HepG2 (cell line): ENCODE measurements around the gene SMIM20. TPM values are rescaled to one million over a fixed set of nuclear protein-coding genes. Genes with fewer than 3 reads are reported as not detected.

Experiments used
- ATAC-seq: fragments of 200-7000 bp; cut with Tn5 transposase; 3 replicates; pipeline ENCODE4 v1.9.1; 2020; ENCODE audit warnings: mild to moderate bottlenecking, moderate library complexity
- BruUV-seq: library from RNA; stranded (reverse); fragments of 400-500 nt; replicated peaks from 2 replicates; lab custom pipeline; 2021; lab: Mats Ljungman, UMichigan
- CTCF ChIA-PET: fragments of 300-600 bp; formaldehyde crosslinking; extraction: SDS; loops from one replicate; lab custom pipeline; 2021; ENCODE audit warnings: low total read pairs, inconsistent platforms, low intra/inter-chr PET ratio; lab: Yijun Ruan, JAX
- POLR2A ChIA-PET: fragments of 350-600 bp; sonication (Branson Sonifier 250); formaldehyde crosslinking; loops from one replicate; lab custom pipeline; 2020; ENCODE audit warnings: antibody characterized with exemption, inconsistent platforms; lab: Yijun Ruan, JAX
- DNase-seq: peaks from one replicate; pipeline ENCODE4 v3.0.0-alpha.2; 2015; ENCODE audit warnings: low spot score
- FAIRE-seq: peaks from 3 replicates; lab custom pipeline; 2011; peaks lifted over from hg19 to GRCh38; lab: Jason Lieb, UNC
- H2AFZ ChIP-seq: one replicate; pipeline ENCODE4 v1.6.1; 2011; ENCODE audit warnings: low read length, inconsistent platforms
- H3K27ac ChIP-seq: fragments of 300-600 bp; 3 replicates; pipeline ENCODE4 v1.8.0; 2011; ENCODE audit warnings: mixed run types, mild to moderate bottlenecking, mixed read lengths, low read length, inconsistent platforms; ENCODE audit not compliant: insufficient read depth; ENCODE audit errors: extremely low read length
- H3K27me3 ChIP-seq, 2 experiments: fragments of 200-600 bp in 1 of 2; 2 replicates in 1 of 2; 3 replicates in 1 of 2; pipeline versions ENCODE4 v1.6.0 to v1.8.0; 2011; ENCODE audit warnings: low read length in 2 of 2, mild to moderate bottlenecking in 2 of 2, moderate library complexity in 2 of 2, inconsistent platforms in 1 of 2; ENCODE audit not compliant: insufficient read depth in 2 of 2, control insufficient read depth in 1 of 2
- H3K36me3 ChIP-seq, 2 experiments: fragments of 200-600 bp in 1 of 2; replicated peaks in 1 of 2; 2 replicates in 1 of 2; 3 replicates in 1 of 2; pipeline versions ENCODE4 v1.5.1 to v1.8.0; 2011; ENCODE audit warnings: low read length in 2 of 2, inconsistent platforms in 1 of 2; ENCODE audit not compliant: insufficient read depth in 2 of 2, control insufficient read depth in 1 of 2
- H3K4me1 ChIP-seq: 2 replicates; pipeline ENCODE4 v1.5.1; 2012; ENCODE audit warnings: low read length, inconsistent platforms; ENCODE audit not compliant: insufficient read depth
- H3K4me2 ChIP-seq: 2 replicates; pipeline ENCODE4 v1.6.0; 2011; ENCODE audit warnings: low read depth, low read length, inconsistent platforms
- H3K4me3 ChIP-seq, 3 experiments: fragments of 200-600 bp in 1 of 3; sonication (generic), shearing (Covaris generic) in 1 of 3; replicated peaks in 1 of 3; 2 replicates each; pipeline ENCODE4 v1.5.1; 2011 to 2016; ENCODE audit warnings: low read length in 3 of 3, inconsistent platforms in 2 of 3, low read depth in 2 of 3, mild to moderate bottlenecking in 2 of 3, control low read depth in 1 of 3, mixed read lengths in 1 of 3; ENCODE audit not compliant: insufficient read depth in 1 of 3
- H3K79me2 ChIP-seq: one replicate; pipeline ENCODE4 v1.6.1; 2011; ENCODE audit warnings: low read length, inconsistent platforms; ENCODE audit not compliant: insufficient read depth
- H3K9ac ChIP-seq: 2 replicates; pipeline ENCODE4 v1.6.0; 2011; ENCODE audit warnings: mild to moderate bottlenecking, low read depth, low read length, inconsistent platforms; ENCODE audit not compliant: insufficient read depth
- H3K9me3 ChIP-seq: 2 replicates; pipeline ENCODE4 v1.5.1; 2012; ENCODE audit warnings: mild to moderate bottlenecking, low read length
- H4K20me1 ChIP-seq: 2 replicates; pipeline ENCODE4 v1.6.0; 2011; ENCODE audit warnings: inconsistent platforms, mild to moderate bottlenecking, low read length, moderate library complexity; ENCODE audit not compliant: insufficient read depth
- CSRNP2 ChIP-seq: sonication (generic); formaldehyde crosslinking; conservative IDR thresholded peaks from 2 replicates; pipeline ENCODE4 v1.8.0; 2022; ENCODE audit warnings: low read depth, missing genetic modification reagents
- ETV5 ChIP-seq: IDR thresholded peaks from 2 replicates; pipeline ENCODE4 v1.6.1; 2018; ENCODE audit warnings: missing biosample characterization, missing genetic modification reagents, inconsistent platforms, borderline replicate concordance
- FOSL2 ChIP-seq: sonication (generic); formaldehyde crosslinking; IDR thresholded peaks from 2 replicates; pipeline ENCODE4 v1.4.0; 2020; ENCODE audit warnings: missing genetic modification reagents
- GTF3A ChIP-seq: sonication (generic); formaldehyde crosslinking; conservative IDR thresholded peaks from 2 replicates; pipeline ENCODE4 v1.4.0; 2020; ENCODE audit warnings: mild to moderate bottlenecking, missing genetic modification reagents
- IKZF1 ChIP-seq: fragments of 450-650 bp; IDR thresholded peaks from 2 replicates; pipeline ENCODE4 v1.7.1; 2016
- KMT2A ChIP-seq: sonication (generic); formaldehyde crosslinking; IDR thresholded peaks from 2 replicates; pipeline ENCODE4 v1.4.0; 2020; ENCODE audit warnings: missing genetic modification reagents
- MXD4 ChIP-seq: IDR thresholded peaks from 2 replicates; pipeline ENCODE4 v1.6.1; 2016; ENCODE audit warnings: mild to moderate bottlenecking, missing biosample characterization, missing genetic modification reagents
- MZF1 ChIP-seq: sonication (generic); formaldehyde crosslinking; IDR thresholded peaks from 2 replicates; pipeline ENCODE4 v1.8.1; 2023; ENCODE audit warnings: mild to moderate bottlenecking, missing genetic modification reagents, borderline replicate concordance
- NCOA1 ChIP-seq: sonication (generic); formaldehyde crosslinking; IDR thresholded peaks from 2 replicates; pipeline ENCODE4 v1.9.0; 2021; ENCODE audit warnings: missing genetic modification reagents
- NFATC3 ChIP-seq: sonication (generic); formaldehyde crosslinking; IDR thresholded peaks from 2 replicates; pipeline ENCODE4 v1.5.1; 2020; ENCODE audit warnings: mild to moderate bottlenecking, missing genetic modification reagents
- NR2F1 ChIP-seq, 2 experiments: fragments of 450-650 bp in 1 of 2; formaldehyde crosslinking in 1 of 2; IDR thresholded peaks; 2 replicates each; pipeline versions ENCODE4 v1.5.0 to v1.6.1; 2016 to 2020; ENCODE audit warnings: mild to moderate bottlenecking in 1 of 2, missing compliant biosample characterization in 1 of 2, missing genetic modification reagents in 1 of 2, moderate library complexity in 1 of 2
- SIN3A ChIP-seq: IDR thresholded peaks from 2 replicates; pipeline ENCODE4 v1.6.1; 2011; ENCODE audit warnings: low read depth, mild to moderate bottlenecking, control low read depth, low read length, borderline replicate concordance
- SP4 ChIP-seq: sonication (generic); formaldehyde crosslinking; IDR thresholded peaks from 2 replicates; pipeline ENCODE4 v1.8.1; 2023; ENCODE audit warnings: mild to moderate bottlenecking, missing genetic modification reagents
- TMF1 ChIP-seq: sonication (generic); formaldehyde crosslinking; IDR thresholded peaks from 2 replicates; pipeline ENCODE4 v1.8.1; 2022; ENCODE audit warnings: low read depth, missing genetic modification reagents
- ZNF12 ChIP-seq: sonication (generic); formaldehyde crosslinking; IDR thresholded peaks from 2 replicates; pipeline ENCODE4 v1.5.0; 2020; ENCODE audit warnings: missing genetic modification reagents
- ZNF207 ChIP-seq: fragments of 450-650 bp; IDR thresholded peaks from 2 replicates; pipeline ENCODE4 v1.6.1; 2016; ENCODE audit warnings: antibody characterized with exemption, borderline replicate concordance
- ZNF879 ChIP-seq: sonication (generic); formaldehyde crosslinking; IDR thresholded peaks from 2 replicates; pipeline ENCODE4 v1.8.1; 2023; ENCODE audit warnings: missing genetic modification reagents
- WGBS: methylation state at CpG from one replicate; pipeline ENCODE4 v1.1.6; 2017; ENCODE audit warnings: low lambda C conversion rate; 5-methylcytosine and 5-hydroxymethylcytosine counted together
- in situ Hi-C: cut with HindIII; loops from 2 replicates; pipeline ENCODE4 v1.10.0; 2017; ENCODE audit warnings: low pct_unique_long_range_greater_than_20kb; ENCODE audit not compliant: extremely low pct_ligation_motif_present
- intact Hi-C: fragments of 100-400 bp; cut with micrococcal nuclease; formaldehyde crosslinking; loops from one replicate; pipeline ENCODE4 v1.10.0; 2022; ENCODE audit not compliant: unreplicated experiment
- polyA plus RNA-seq, 8 experiments: library from polyadenylated mRNA; depleted of rRNA in 3 of 8; stranded (reverse) in 7 of 8; unstranded in 1 of 8; fragments of >200 nt; fragmentation: Illumina TruSeq in 4 of 8; extraction: Trizol in 4 of 8; gene quantifications; 2 replicates each; pipeline versions ENCODE4 v1.2.1 to v1.2.3, GENCODE V29; 2011 to 2016; ENCODE audit warnings: low read depth in 4 of 8, missing spikeins in 1 of 8, mixed read lengths in 1 of 8; ENCODE audit not compliant: insufficient read depth in 1 of 8
- total RNA-seq, 5 experiments: library from RNA; depleted of rRNA; stranded (reverse); fragments of >200 nt; fragmentation: Illumina TruSeq; extraction: Trizol; gene quantifications; 2 replicates each; pipeline ENCODE4 v1.2.3, GENCODE V29; 2016; ENCODE audit warnings: low read depth in 1 of 5
- TF ChIP-seq, protein P1 (sequence below): sonication (generic); formaldehyde crosslinking; IDR thresholded peaks from 2 replicates; pipeline ENCODE4 v1.5.0; 2020; ENCODE audit warnings: mild to moderate bottlenecking, missing genetic modification reagents, moderate library complexity
- TF ChIP-seq, protein P2 (sequence below): sonication (generic); formaldehyde crosslinking; IDR thresholded peaks from 2 replicates; pipeline ENCODE4 v1.8.0; 2022; ENCODE audit warnings: mild to moderate bottlenecking, missing genetic modification reagents, moderate library complexity

SMIM20 gene
- total and polyA plus RNA-seq, 2 of the 13 experiments (the other 11 are each of a cell fraction or from before 2014, with no cell fraction given): 26.3 to 30.2 TPM

DNA sequence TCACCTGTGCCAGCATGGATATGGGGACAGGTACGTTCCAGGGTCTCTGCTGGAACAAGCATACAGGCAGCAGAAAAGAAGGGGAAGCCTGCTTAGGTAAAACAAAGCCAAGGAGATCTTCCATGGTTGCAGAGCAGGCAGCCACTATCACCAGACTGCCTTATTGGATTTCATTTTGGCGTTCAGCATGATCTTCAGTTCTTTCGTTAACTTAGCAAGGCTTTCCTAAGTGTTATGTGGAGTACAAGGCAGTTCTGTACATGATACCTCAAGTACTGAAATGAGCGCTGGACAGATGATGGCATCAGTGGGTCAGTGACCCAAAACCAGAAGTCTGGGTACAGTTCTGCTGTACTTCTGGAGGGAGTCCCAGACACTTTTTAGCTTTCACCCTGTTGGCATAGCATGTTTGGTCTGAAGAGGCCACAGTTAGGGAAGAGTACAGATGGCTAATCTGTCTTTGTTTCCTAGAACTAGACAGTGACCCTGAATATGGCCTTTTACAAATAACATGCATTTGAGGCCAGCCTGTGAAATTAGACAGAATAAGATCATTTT lies 8.9 kb downstream of the SMIM20 start:
- DNase-seq: no peak
- Histone ChIP-seq H3K27ac (no peak overlapping the region), H3K4me2 (no peak overlapping the region), H2AFZ (no peak overlapping the region), H3K36me3 (peaks cover 0 to 3% of the 10 kb centered on the region in 2 experiments; a peak in 1 of 5 replicates), H3K27me3 (no peaks in the 10 kb centered on the region), H4K20me1 (no peaks in the 10 kb centered on the region), H3K4me3 (no peak overlapping the region), H3K4me1 (peaks cover 44% of the 10 kb centered on the region), H3K9me3 (no peaks in the 10 kb centered on the region), H3K79me2 (peaks cover 2% of the 10 kb centered on the region), H3K9ac (no peak overlapping the region)
- POLR2A ChIA-PET: no interaction called here
- CTCF ChIA-PET: no interaction called here
- in situ Hi-C loops (no loop called here), intact Hi-C loops (no loop called here)
- TF ChIP-seq GTF3A (CRISPR knock-in tag): no peak
- TF ChIP-seq IKZF1: no peak
- TF ChIP-seq TMF1: no peak
- TF ChIP-seq, protein P1, sequence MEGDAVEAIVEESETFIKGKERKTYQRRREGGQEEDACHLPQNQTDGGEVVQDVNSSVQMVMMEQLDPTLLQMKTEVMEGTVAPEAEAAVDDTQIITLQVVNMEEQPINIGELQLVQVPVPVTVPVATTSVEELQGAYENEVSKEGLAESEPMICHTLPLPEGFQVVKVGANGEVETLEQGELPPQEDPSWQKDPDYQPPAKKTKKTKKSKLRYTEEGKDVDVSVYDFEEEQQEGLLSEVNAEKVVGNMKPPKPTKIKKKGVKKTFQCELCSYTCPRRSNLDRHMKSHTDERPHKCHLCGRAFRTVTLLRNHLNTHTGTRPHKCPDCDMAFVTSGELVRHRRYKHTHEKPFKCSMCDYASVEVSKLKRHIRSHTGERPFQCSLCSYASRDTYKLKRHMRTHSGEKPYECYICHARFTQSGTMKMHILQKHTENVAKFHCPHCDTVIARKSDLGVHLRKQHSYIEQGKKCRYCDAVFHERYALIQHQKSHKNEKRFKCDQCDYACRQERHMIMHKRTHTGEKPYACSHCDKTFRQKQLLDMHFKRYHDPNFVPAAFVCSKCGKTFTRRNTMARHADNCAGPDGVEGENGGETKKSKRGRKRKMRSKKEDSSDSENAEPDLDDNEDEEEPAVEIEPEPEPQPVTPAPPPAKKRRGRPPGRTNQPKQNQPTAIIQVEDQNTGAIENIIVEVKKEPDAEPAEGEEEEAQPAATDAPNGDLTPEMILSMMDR: no peak
- TF ChIP-seq ZNF12 (CRISPR knock-in tag): no peak
- TF ChIP-seq KMT2A (CRISPR knock-in tag): no peak
- TF ChIP-seq ZNF207: no peak
- no peak for TF ChIP-seq SIN3A
- TF ChIP-seq ETV5: no peak
- no peak for TF ChIP-seq MZF1 (CRISPR knock-in tag)
- TF ChIP-seq MXD4: no peak
- TF ChIP-seq NCOA1 (CRISPR knock-in tag): no peak
- TF ChIP-seq NR2F1 (CRISPR knock-in tag; IDR thresholded peaks at IDR 0.05): no peak
- no peak for TF ChIP-seq CSRNP2 (CRISPR knock-in tag)
- no peak for TF ChIP-seq FOSL2
- TF ChIP-seq SP4: no peak
- TF ChIP-seq ZNF879 (CRISPR knock-in tag): no peak
- TF ChIP-seq, protein P2, sequence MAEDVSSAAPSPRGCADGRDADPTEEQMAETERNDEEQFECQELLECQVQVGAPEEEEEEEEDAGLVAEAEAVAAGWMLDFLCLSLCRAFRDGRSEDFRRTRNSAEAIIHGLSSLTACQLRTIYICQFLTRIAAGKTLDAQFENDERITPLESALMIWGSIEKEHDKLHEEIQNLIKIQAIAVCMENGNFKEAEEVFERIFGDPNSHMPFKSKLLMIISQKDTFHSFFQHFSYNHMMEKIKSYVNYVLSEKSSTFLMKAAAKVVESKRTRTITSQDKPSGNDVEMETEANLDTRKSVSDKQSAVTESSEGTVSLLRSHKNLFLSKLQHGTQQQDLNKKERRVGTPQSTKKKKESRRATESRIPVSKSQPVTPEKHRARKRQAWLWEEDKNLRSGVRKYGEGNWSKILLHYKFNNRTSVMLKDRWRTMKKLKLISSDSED: no peak
- no peak for TF ChIP-seq NFATC3 (CRISPR knock-in tag)
- ATAC-seq: no peak
- WGBS: 100% methylated on average over 4 of the region's 4 CpGs
- FAIRE-seq: no peak
- BruUV-seq: no TSS peak
